ENCODE data around the gene MED26. TPM values are rescaled to one million over a fixed set of nuclear protein-coding genes. Genes with fewer than 3 reads are reported as not detected.

MED26 gene
- total and polyA plus RNA-seq, 2 of the 13 experiments (the other 11 are each of a cell fraction or from before 2014, with no cell fraction given), result 3.5 to 3.8 TPM

DNA sequence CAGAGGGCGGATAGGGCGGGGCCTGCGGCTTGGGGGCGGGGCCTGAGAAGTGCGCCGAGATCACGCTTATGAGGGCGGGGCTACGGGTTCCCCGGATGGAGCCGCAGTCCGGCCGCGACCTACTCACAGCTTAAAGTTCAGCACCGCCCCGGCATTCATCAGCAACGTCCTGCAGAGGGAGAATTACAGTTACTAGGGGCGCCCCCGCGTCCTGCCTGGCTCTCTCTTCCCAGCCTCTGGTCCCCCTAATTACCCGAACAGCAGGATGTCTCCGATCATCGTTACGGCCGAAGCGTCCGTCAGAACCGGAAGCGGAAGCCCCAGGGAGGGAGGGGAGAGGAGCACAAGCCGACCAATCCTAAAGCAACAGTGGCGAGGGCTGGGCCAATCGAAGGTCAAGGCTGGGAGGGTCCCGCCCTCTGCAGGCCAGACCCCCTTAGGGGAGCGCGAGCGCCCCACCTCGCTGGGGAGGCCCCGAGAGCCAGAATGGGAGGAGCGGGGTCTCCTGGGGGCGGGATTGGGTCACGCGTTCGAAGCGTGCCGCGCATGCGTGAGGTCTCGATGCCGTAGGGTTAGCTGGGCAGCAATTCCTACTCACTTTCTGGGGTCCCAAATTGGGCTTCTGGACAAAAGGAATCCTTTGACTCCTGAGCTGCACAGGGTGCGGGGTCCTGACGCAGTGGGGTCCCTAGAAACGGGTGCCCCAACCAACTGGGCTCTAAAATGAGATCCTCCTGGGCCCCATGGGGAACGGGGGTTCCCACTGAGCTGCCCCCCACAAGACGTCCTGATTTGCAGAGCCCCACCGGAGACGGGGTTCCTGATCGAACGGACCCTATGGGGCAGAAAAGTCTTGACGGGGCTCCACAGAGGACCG lies 32.1 kb upstream of the MED26 start, which contains the start of gene SMIM7 (continued):
- TF ChIP-seq ZNF747 (CRISPR knock-in tag; IDR thresholded peaks at IDR 0.05; ENCODE audit: borderline replicate concordance), result no peak; the same call in none of the 2 replicates
- no peak for TF ChIP-seq ZNF569 (CRISPR knock-in tag; IDR thresholded peaks at IDR 0.05; ENCODE audit: borderline replicate concordance)
- TF ChIP-seq HNF4G (IDR thresholded peaks at IDR 0.05; ENCODE audit: borderline replicate concordance, low read depth, low read length), result no peak
- no peak for TF ChIP-seq HNF4G (CRISPR knock-in tag; IDR thresholded peaks at IDR 0.05; ENCODE audit: borderline replicate concordance, low read depth)
- 0 out of 2 replicates have a peak, but pooled peaks have one; percentile 39 for TF ChIP-seq THRA (CRISPR knock-in tag; IDR thresholded peaks at IDR 0.05; ENCODE audit: borderline replicate concordance)
- TF ChIP-seq ARNT2 (CRISPR knock-in tag; IDR thresholded peaks at IDR 0.05; ENCODE audit: low read depth), result peak; percentile 56
- TF ChIP-seq ZNF367 (CRISPR knock-in tag; IDR thresholded peaks at IDR 0.05; ENCODE audit: borderline replicate concordance), result no peak
- TF ChIP-seq ZNF546 (CRISPR knock-in tag; conservative IDR thresholded peaks at IDR 0.05), result no peak
- TF ChIP-seq MTF1 (CRISPR knock-in tag; IDR thresholded peaks at IDR 0.05), result no peak
- TF ChIP-seq CBX5 (CRISPR knock-in tag; IDR thresholded peaks at IDR 0.05; ENCODE audit: borderline replicate concordance), result no peak
- no peak for TF ChIP-seq THAP8 (CRISPR knock-in tag; IDR thresholded peaks at IDR 0.05; ENCODE audit: borderline replicate concordance)
- peak; percentile 51 for TF ChIP-seq FOXA3 (CRISPR knock-in tag; IDR thresholded peaks at IDR 0.05)
- TF ChIP-seq TSC22D2 (CRISPR knock-in tag; IDR thresholded peaks at IDR 0.05; ENCODE audit: borderline replicate concordance), result 0 out of 2 replicates have a peak, but pooled peaks have one; percentile 44
- TF ChIP-seq AGO1 (IDR thresholded peaks at IDR 0.05; ENCODE audit: low read depth, low read length, poor library complexity, severe bottlenecking), result no peak
- 0 out of 2 replicates have a peak, but pooled peaks have one; percentile 8 for TF ChIP-seq CEBPB (IDR thresholded peaks at IDR 0.05; ENCODE audit: borderline replicate concordance, low read depth, low read length)
- TF ChIP-seq ZNF768 (CRISPR knock-in tag; IDR thresholded peaks at IDR 0.05), result 0 out of 2 replicates have a peak, but pooled peaks have one; percentile 12
- no peak for TF ChIP-seq RAD51 (IDR thresholded peaks at IDR 0.05; ENCODE audit: borderline replicate concordance)
- peak; percentile 43 for TF ChIP-seq BORCS8-MEF2B (CRISPR knock-in tag; IDR thresholded peaks at IDR 0.05)
- TF ChIP-seq MAZ (IDR thresholded peaks at IDR 0.05; ENCODE audit: borderline replicate concordance, low read depth, low read length), result peak; percentile 97
- peak; percentile 87; the same call in 1 of the 2 replicates for TF ChIP-seq MAZ (CRISPR knock-in tag; IDR thresholded peaks at IDR 0.05; ENCODE audit: low read depth)
- TF ChIP-seq MAFK (conservative IDR thresholded peaks at IDR 0.05 in 1 of 2, IDR thresholded peaks at IDR 0.05 in 1 of 2; ENCODE audit: low read length in 2 of 2), result no peak
- TF ChIP-seq ZSCAN22 (CRISPR knock-in tag; IDR thresholded peaks at IDR 0.05), result no peak
- peak; percentile 88 for TF ChIP-seq FOXC1 (CRISPR knock-in tag; IDR thresholded peaks at IDR 0.05; ENCODE audit: borderline replicate concordance)
- TF ChIP-seq ZNF205 (CRISPR knock-in tag; IDR thresholded peaks at IDR 0.05), result peak; percentile 70
- TF ChIP-seq ZNF737 (CRISPR knock-in tag; IDR thresholded peaks at IDR 0.05; ENCODE audit: borderline replicate concordance), result no peak
